HL-60 (cell line): Measurements from ENCODE around the gene AFTPH.

ENCODE experiments used
- DNase-seq, 2 experiments: peaks; one replicate each; pipeline ENCODE4 v3.0.0-alpha.2; 2010 to 2020; ENCODE audit warnings: low read depth in 1 of 2, low spot score in 1 of 2
- H3K27ac ChIP-seq: fragments of 250-450 bp; sonication (Bioruptor Pico); replicated peaks from 2 replicates; pipeline ENCODE4 v1.5.1; 2020; ENCODE audit warnings: mild to moderate bottlenecking, moderate library complexity
- H3K27me3 ChIP-seq: fragments of 250-450 bp; sonication (Bioruptor Pico); 2 replicates; pipeline ENCODE4 v1.5.1; 2021; ENCODE audit warnings: mild to moderate bottlenecking, moderate library complexity; ENCODE audit not compliant: insufficient read depth, poor library complexity, severe bottlenecking
- H3K4me3 ChIP-seq: replicated peaks from 2 replicates; pipeline ENCODE4 v1.5.1; 2011; ENCODE audit warnings: mild to moderate bottlenecking, control low read depth, low read length; ENCODE audit not compliant: insufficient read depth
- CTCF ChIP-seq: IDR thresholded peaks from one replicate; pipeline ENCODE4 v1.5.1; 2011; ENCODE audit warnings: low read length, control low read depth, inconsistent platforms; ENCODE audit not compliant: insufficient read depth
- GABPA ChIP-seq: IDR thresholded peaks from 2 replicates; pipeline ENCODE4 v1.6.1; 2012; ENCODE audit warnings: low read depth
- POLR2AphosphoS5 ChIP-seq: IDR thresholded peaks from 2 replicates; pipeline ENCODE4 v1.6.1; 2012; ENCODE audit warnings: low read depth
- SPI1 ChIP-seq: IDR thresholded peaks from 2 replicates; pipeline ENCODE4 v1.6.1; 2012; ENCODE audit warnings: low read depth, mild to moderate bottlenecking, borderline replicate concordance
- TF ChIP-seq, protein P1 (sequence below): IDR thresholded peaks from 2 replicates; pipeline ENCODE4 v1.6.1; 2012; ENCODE audit warnings: low read depth; ENCODE audit not compliant: insufficient replicate concordance

Gene AFTPH

GRCh38 chr2:64502860-64503259 is 21.3 kb upstream of the AFTPH start:
- Histone ChIP-seq H3K4me3 (no peak overlapping the region), H3K27ac (no peak overlapping the region), H3K27me3 (no peaks in the 10 kb centered on the region)
- TF ChIP-seq CTCF (no peak), GABPA (no peak), SPI1 (no peak), POLR2AphosphoS5 (no peak)
- TF ChIP-seq, protein P1, sequence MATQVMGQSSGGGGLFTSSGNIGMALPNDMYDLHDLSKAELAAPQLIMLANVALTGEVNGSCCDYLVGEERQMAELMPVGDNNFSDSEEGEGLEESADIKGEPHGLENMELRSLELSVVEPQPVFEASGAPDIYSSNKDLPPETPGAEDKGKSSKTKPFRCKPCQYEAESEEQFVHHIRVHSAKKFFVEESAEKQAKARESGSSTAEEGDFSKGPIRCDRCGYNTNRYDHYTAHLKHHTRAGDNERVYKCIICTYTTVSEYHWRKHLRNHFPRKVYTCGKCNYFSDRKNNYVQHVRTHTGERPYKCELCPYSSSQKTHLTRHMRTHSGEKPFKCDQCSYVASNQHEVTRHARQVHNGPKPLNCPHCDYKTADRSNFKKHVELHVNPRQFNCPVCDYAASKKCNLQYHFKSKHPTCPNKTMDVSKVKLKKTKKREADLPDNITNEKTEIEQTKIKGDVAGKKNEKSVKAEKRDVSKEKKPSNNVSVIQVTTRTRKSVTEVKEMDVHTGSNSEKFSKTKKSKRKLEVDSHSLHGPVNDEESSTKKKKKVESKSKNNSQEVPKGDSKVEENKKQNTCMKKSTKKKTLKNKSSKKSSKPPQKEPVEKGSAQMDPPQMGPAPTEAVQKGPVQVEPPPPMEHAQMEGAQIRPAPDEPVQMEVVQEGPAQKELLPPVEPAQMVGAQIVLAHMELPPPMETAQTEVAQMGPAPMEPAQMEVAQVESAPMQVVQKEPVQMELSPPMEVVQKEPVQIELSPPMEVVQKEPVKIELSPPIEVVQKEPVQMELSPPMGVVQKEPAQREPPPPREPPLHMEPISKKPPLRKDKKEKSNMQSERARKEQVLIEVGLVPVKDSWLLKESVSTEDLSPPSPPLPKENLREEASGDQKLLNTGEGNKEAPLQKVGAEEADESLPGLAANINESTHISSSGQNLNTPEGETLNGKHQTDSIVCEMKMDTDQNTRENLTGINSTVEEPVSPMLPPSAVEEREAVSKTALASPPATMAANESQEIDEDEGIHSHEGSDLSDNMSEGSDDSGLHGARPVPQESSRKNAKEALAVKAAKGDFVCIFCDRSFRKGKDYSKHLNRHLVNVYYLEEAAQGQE: no peak
- no peak for DNase-seq

DNA sequence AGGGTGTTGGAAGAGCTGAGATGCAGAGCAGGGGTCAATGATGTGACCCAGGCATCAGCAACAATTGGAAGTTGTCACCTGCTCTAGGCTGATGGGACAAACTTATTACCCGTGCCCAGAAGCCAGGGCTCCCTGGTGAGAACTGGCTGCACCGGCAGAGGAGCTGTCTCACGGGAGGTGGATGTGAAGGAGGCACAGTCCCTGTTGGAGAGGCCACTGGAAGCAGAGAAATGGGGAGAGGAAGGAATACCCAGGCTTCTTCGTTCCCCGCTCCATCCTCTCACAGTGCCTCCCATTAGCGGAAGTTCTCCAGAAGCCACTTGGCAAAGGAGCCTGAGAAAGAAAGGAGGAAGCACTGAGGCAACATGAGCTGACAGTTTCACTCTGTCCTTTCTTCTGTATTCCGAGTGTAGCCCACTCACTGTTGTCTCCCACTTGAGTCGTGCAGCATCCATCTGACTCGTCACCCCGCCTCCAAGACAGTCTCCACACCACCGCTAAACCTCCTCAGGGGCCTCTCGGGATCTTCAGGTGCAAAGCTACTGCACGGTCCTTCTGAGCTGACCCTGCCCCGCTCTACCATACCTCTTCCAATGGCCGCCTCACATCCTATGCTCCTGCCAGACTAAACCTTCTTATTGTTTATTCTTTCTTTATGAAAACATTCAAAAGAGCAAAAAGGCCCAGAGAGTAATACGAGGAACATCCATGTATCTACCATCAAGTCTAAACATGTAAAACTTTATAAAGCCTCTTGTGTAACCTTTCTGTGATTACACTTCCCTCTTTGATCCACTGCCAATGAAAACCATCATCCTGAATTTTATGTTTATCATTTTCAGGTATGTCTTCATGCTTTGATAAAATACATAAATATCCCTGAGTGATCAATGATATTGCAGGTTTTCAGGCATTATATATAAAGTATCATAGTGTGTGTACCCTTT is 19.1 kb upstream of the AFTPH start:
- DNase-seq: peak in 1 of 2 experiments; percentile 66
- Histone ChIP-seq H3K27ac (peak overlapping the region; percentile 20; the same call in 1 of the 2 replicates), H3K27me3 (no peaks in the 10 kb centered on the region), H3K4me3 (peak overlapping the region; percentile 42)
- TF ChIP-seq SPI1 (0 out of 2 replicates have a peak, but pooled peaks have one; percentile 12), GABPA (no peak), CTCF (no peak), POLR2AphosphoS5 (0 out of 2 replicates have a peak, but pooled peaks have one; percentile 25)
- TF ChIP-seq, protein P1: no peak

GRCh38 chr2:64506686-64507085 is 17.4 kb upstream of the AFTPH start:
- no peak overlapping the region for H3K27ac ChIP-seq
- no peak for DNase-seq
- no peaks in the 10 kb centered on the region for H3K27me3 ChIP-seq
- TF ChIP-seq, protein P1: no peak
- TF ChIP-seq GABPA: no peak
- TF ChIP-seq SPI1: no peak
- no peak for TF ChIP-seq CTCF
- TF ChIP-seq POLR2AphosphoS5: no peak
- no peak overlapping the region for H3K4me3 ChIP-seq
